CD4-positive, alpha-beta T cell treated with Interleukin-2 at 100 ng/mL for 4 hours (primary cell): ENCODE data around the gene USP24.

Source experiments
- DNase-seq: peaks from one replicate; pipeline ENCODE4 v3.0.0-alpha.2; 2020; ENCODE audit warnings: low spot score

Gene USP24

GRCh38 chr1:55156093-55156492 is 59.1 kb downstream of the USP24 start:
- DNase-seq, result no peak

- DNase-seq, result no peak
Observed at GRCh38 chr1:55155522-55155921, 59.6 kb downstream of the USP24 start.

- no peak for DNase-seq
Observed at GRCh38 chr1:55154616-55155015, 60.5 kb downstream of the USP24 start.

- DNase-seq, result no peak
Observed at GRCh38 chr1:55153031-55153430, 62.1 kb downstream of the USP24 start.

- DNase-seq, result peak; percentile 46
Observed at GRCh38 chr1:55150880-55151588, 64.1 kb downstream of the USP24 start.

- no peak for DNase-seq
Observed at GRCh38 chr1:55148676-55149075, 66.5 kb downstream of the USP24 start.

- no peak for DNase-seq
Observed at GRCh38 chr1:55147524-55147923, 67.6 kb downstream of the USP24 start.

- DNase-seq, result no peak
Observed at GRCh38 chr1:55146781-55147180, 68.4 kb downstream of the USP24 start.

GRCh38 chr1:55144886-55145285 is 70.3 kb downstream of the USP24 start:
- no peak for DNase-seq

GRCh38 chr1:55143684-55144083 is 71.5 kb downstream of the USP24 start:
- no peak for DNase-seq

- DNase-seq, result no peak
Observed at GRCh38 chr1:55141295-55141893, 73.8 kb downstream of the USP24 start.

- peak; percentile 88 for DNase-seq
Observed at GRCh38 chr1:55140546-55140983, 74.6 kb downstream of the USP24 start.

GRCh38 chr1:55140137-55140536 is 75.0 kb downstream of the USP24 start:
- no peak for DNase-seq

GRCh38 chr1:55138823-55139222 is 76.3 kb downstream of the USP24 start:
- DNase-seq, result peak; percentile 15

- DNase-seq, result no peak
Observed at GRCh38 chr1:55134152-55134808, 80.9 kb downstream of the USP24 start.

GRCh38 chr1:55131801-55132200 is 83.4 kb downstream of the USP24 start:
- DNase-seq, result no peak

- no peak for DNase-seq
Observed at GRCh38 chr1:55131218-55131617, 83.9 kb downstream of the USP24 start.

- no peak for DNase-seq
Observed at GRCh38 chr1:55129194-55129728, 85.9 kb downstream of the USP24 start.

GRCh38 chr1:55128418-55128995 is 86.7 kb downstream of the USP24 start:
- DNase-seq, result no peak

GRCh38 chr1:55127827-55128343 is 87.3 kb downstream of the USP24 start:
- peak; percentile 56 for DNase-seq

GRCh38 chr1:55124470-55124869 is 90.7 kb downstream of the USP24 start:
- DNase-seq, result no peak

- no peak for DNase-seq
Observed at GRCh38 chr1:55120538-55120937, 94.6 kb downstream of the USP24 start.
